HepG2 (cell line): ENCODE data around the gene ATP6V1F. TPM values are rescaled to one million over a fixed set of nuclear protein-coding genes. Genes with fewer than 3 reads are reported as not detected.

Source experiments
- ATAC-seq: fragments of 200-7000 bp; cut with Tn5 transposase; 3 replicates; pipeline ENCODE4 v1.9.1; 2020; ENCODE audit warnings: mild to moderate bottlenecking, moderate library complexity
- BruUV-seq: library from RNA; stranded (reverse); fragments of 400-500 nt; replicated peaks from 2 replicates; lab custom pipeline; 2021; lab: Mats Ljungman, UMichigan
- CTCF ChIA-PET: fragments of 300-600 bp; formaldehyde crosslinking; extraction: SDS; loops from one replicate; lab custom pipeline; 2021; ENCODE audit warnings: low total read pairs, inconsistent platforms, low intra/inter-chr PET ratio; lab: Yijun Ruan, JAX
- POLR2A ChIA-PET: fragments of 350-600 bp; sonication (Branson Sonifier 250); formaldehyde crosslinking; loops from one replicate; lab custom pipeline; 2020; ENCODE audit warnings: antibody characterized with exemption, inconsistent platforms; lab: Yijun Ruan, JAX
- DNase-seq: peaks from one replicate; pipeline ENCODE4 v3.0.0-alpha.2; 2015; ENCODE audit warnings: low spot score
- FAIRE-seq: peaks from 3 replicates; lab custom pipeline; 2011; peaks lifted over from hg19 to GRCh38; lab: Jason Lieb, UNC
- H2AFZ ChIP-seq: one replicate; pipeline ENCODE4 v1.6.1; 2011; ENCODE audit warnings: low read length, inconsistent platforms
- H3K27ac ChIP-seq: fragments of 300-600 bp; 3 replicates; pipeline ENCODE4 v1.8.0; 2011; ENCODE audit warnings: mixed run types, mild to moderate bottlenecking, mixed read lengths, low read length, inconsistent platforms; ENCODE audit not compliant: insufficient read depth; ENCODE audit errors: extremely low read length
- H3K27me3 ChIP-seq, 2 experiments: fragments of 200-600 bp in 1 of 2; 2 replicates in 1 of 2; 3 replicates in 1 of 2; pipeline versions ENCODE4 v1.6.0 to v1.8.0; 2011; ENCODE audit warnings: low read length in 2 of 2, mild to moderate bottlenecking in 2 of 2, moderate library complexity in 2 of 2, inconsistent platforms in 1 of 2; ENCODE audit not compliant: insufficient read depth in 2 of 2, control insufficient read depth in 1 of 2
- H3K36me3 ChIP-seq, 2 experiments: fragments of 200-600 bp in 1 of 2; replicated peaks in 1 of 2; 2 replicates in 1 of 2; 3 replicates in 1 of 2; pipeline versions ENCODE4 v1.5.1 to v1.8.0; 2011; ENCODE audit warnings: low read length in 2 of 2, inconsistent platforms in 1 of 2; ENCODE audit not compliant: insufficient read depth in 2 of 2, control insufficient read depth in 1 of 2
- H3K4me1 ChIP-seq: 2 replicates; pipeline ENCODE4 v1.5.1; 2012; ENCODE audit warnings: low read length, inconsistent platforms; ENCODE audit not compliant: insufficient read depth
- H3K4me2 ChIP-seq: 2 replicates; pipeline ENCODE4 v1.6.0; 2011; ENCODE audit warnings: low read depth, low read length, inconsistent platforms
- H3K4me3 ChIP-seq, 3 experiments: fragments of 200-600 bp in 1 of 3; sonication (generic), shearing (Covaris generic) in 1 of 3; replicated peaks in 1 of 3; 2 replicates each; pipeline ENCODE4 v1.5.1; 2011 to 2016; ENCODE audit warnings: low read length in 3 of 3, inconsistent platforms in 2 of 3, low read depth in 2 of 3, mild to moderate bottlenecking in 2 of 3, control low read depth in 1 of 3, mixed read lengths in 1 of 3; ENCODE audit not compliant: insufficient read depth in 1 of 3
- H3K79me2 ChIP-seq: one replicate; pipeline ENCODE4 v1.6.1; 2011; ENCODE audit warnings: low read length, inconsistent platforms; ENCODE audit not compliant: insufficient read depth
- H3K9ac ChIP-seq: 2 replicates; pipeline ENCODE4 v1.6.0; 2011; ENCODE audit warnings: mild to moderate bottlenecking, low read depth, low read length, inconsistent platforms; ENCODE audit not compliant: insufficient read depth
- H3K9me3 ChIP-seq: 2 replicates; pipeline ENCODE4 v1.5.1; 2012; ENCODE audit warnings: mild to moderate bottlenecking, low read length
- H4K20me1 ChIP-seq: 2 replicates; pipeline ENCODE4 v1.6.0; 2011; ENCODE audit warnings: inconsistent platforms, mild to moderate bottlenecking, low read length, moderate library complexity; ENCODE audit not compliant: insufficient read depth
- CCAR2 ChIP-seq: fragments of 200-400 bp; formaldehyde crosslinking; optimal IDR thresholded peaks from 2 replicates; pipeline ENCODE3; 2018; ENCODE audit warnings: low read depth, mild to moderate bottlenecking, low read length, moderate library complexity
- CENPX ChIP-seq: sonication (generic); formaldehyde crosslinking; IDR thresholded peaks from 2 replicates; pipeline ENCODE4 v1.9.0; 2021; ENCODE audit warnings: mild to moderate bottlenecking, missing genetic modification reagents, moderate library complexity
- CREB1 ChIP-seq, 2 experiments: fragments of 450-650 bp in 1 of 2; IDR thresholded peaks; 2 replicates each; pipeline ENCODE4 v1.6.1; 2016 to 2017; ENCODE audit warnings: control low read depth in 1 of 2, mild to moderate bottlenecking in 1 of 2, missing compliant biosample characterization in 1 of 2, missing genetic modification characterization in 1 of 2
- DR1 ChIP-seq: sonication (generic); formaldehyde crosslinking; IDR thresholded peaks from 2 replicates; pipeline ENCODE4 v1.8.0; 2021; ENCODE audit warnings: mild to moderate bottlenecking, missing genetic modification reagents, inconsistent platforms
- GATAD2A ChIP-seq: IDR thresholded peaks from 2 replicates; pipeline ENCODE4 v1.6.1; 2016
- HMG20B ChIP-seq: conservative IDR thresholded peaks from 2 replicates; pipeline ENCODE4 v1.6.1; 2016; ENCODE audit warnings: missing genetic modification reagents, missing compliant biosample characterization
- JARID2 ChIP-seq: sonication (generic); formaldehyde crosslinking; IDR thresholded peaks from 2 replicates; pipeline ENCODE4 v1.8.1; 2023; ENCODE audit warnings: missing genetic modification reagents, inconsistent platforms; ENCODE audit not compliant: insufficient replicate concordance
- JDP2 ChIP-seq: sonication (generic); formaldehyde crosslinking; IDR thresholded peaks from 2 replicates; pipeline ENCODE4 v1.8.1; 2022; ENCODE audit warnings: missing genetic modification reagents, borderline replicate concordance
- PAWR ChIP-seq: sonication (generic); formaldehyde crosslinking; IDR thresholded peaks from 2 replicates; pipeline ENCODE4 v1.4.0; 2020; ENCODE audit warnings: missing genetic modification reagents, mild to moderate bottlenecking, borderline replicate concordance
- POLR2G ChIP-seq: fragments of 200-400 bp; formaldehyde crosslinking; IDR thresholded peaks from 2 replicates; pipeline ENCODE4 v1.6.1; 2018; ENCODE audit warnings: mild to moderate bottlenecking, low read depth, low read length, moderate library complexity
- RBM39 ChIP-seq: fragments of 200-400 bp; formaldehyde crosslinking; IDR thresholded peaks from one replicate; pipeline ENCODE4 v1.6.1; 2018; ENCODE audit warnings: antibody characterized with exemption, mild to moderate bottlenecking, low read depth, low read length; ENCODE audit not compliant: poor library complexity, severe bottlenecking
- ZNF350 ChIP-seq: sonication (generic); formaldehyde crosslinking; IDR thresholded peaks from 2 replicates; pipeline ENCODE4 v1.4.0; 2020; ENCODE audit warnings: mild to moderate bottlenecking, low read depth, missing genetic modification reagents, borderline replicate concordance
- ZNF354B ChIP-seq: sonication (generic); formaldehyde crosslinking; IDR thresholded peaks from 2 replicates; pipeline ENCODE4 v1.8.0; 2022; ENCODE audit warnings: mild to moderate bottlenecking, missing genetic modification reagents
- ZNF44 ChIP-seq: sonication (generic); formaldehyde crosslinking; IDR thresholded peaks from 2 replicates; pipeline ENCODE4 v1.5.1; 2020; ENCODE audit warnings: mild to moderate bottlenecking, missing genetic modification reagents
- ZNF703 ChIP-seq: sonication (generic); formaldehyde crosslinking; IDR thresholded peaks from 2 replicates; pipeline ENCODE4 v1.5.1; 2020; ENCODE audit warnings: missing genetic modification reagents, mild to moderate bottlenecking, moderate library complexity, borderline replicate concordance
- WGBS: methylation state at CpG from one replicate; pipeline ENCODE4 v1.1.6; 2017; ENCODE audit warnings: low lambda C conversion rate; 5-methylcytosine and 5-hydroxymethylcytosine counted together
- in situ Hi-C: cut with HindIII; loops from 2 replicates; pipeline ENCODE4 v1.10.0; 2017; ENCODE audit warnings: low pct_unique_long_range_greater_than_20kb; ENCODE audit not compliant: extremely low pct_ligation_motif_present
- intact Hi-C: fragments of 100-400 bp; cut with micrococcal nuclease; formaldehyde crosslinking; loops from one replicate; pipeline ENCODE4 v1.10.0; 2022; ENCODE audit not compliant: unreplicated experiment
- polyA plus RNA-seq, 8 experiments: library from polyadenylated mRNA; depleted of rRNA in 3 of 8; stranded (reverse) in 7 of 8; unstranded in 1 of 8; fragments of >200 nt; fragmentation: Illumina TruSeq in 4 of 8; extraction: Trizol in 4 of 8; gene quantifications; 2 replicates each; pipeline versions ENCODE4 v1.2.1 to v1.2.3, GENCODE V29; 2011 to 2016; ENCODE audit warnings: low read depth in 4 of 8, missing spikeins in 1 of 8, mixed read lengths in 1 of 8; ENCODE audit not compliant: insufficient read depth in 1 of 8
- total RNA-seq, 5 experiments: library from RNA; depleted of rRNA; stranded (reverse); fragments of >200 nt; fragmentation: Illumina TruSeq; extraction: Trizol; gene quantifications; 2 replicates each; pipeline ENCODE4 v1.2.3, GENCODE V29; 2016; ENCODE audit warnings: low read depth in 1 of 5
- TF ChIP-seq, protein P1 (sequence below): sonication (generic); formaldehyde crosslinking; IDR thresholded peaks from 2 replicates; pipeline ENCODE4 v1.8.1; 2023; ENCODE audit warnings: missing genetic modification reagents, mild to moderate bottlenecking, borderline replicate concordance
- TF ChIP-seq, protein P2 (sequence below): sonication (generic); formaldehyde crosslinking; IDR thresholded peaks from 2 replicates; pipeline ENCODE4 v1.4.0; 2020; ENCODE audit warnings: mild to moderate bottlenecking, missing genetic modification reagents

The ATP6V1F gene
- total and polyA plus RNA-seq, 2 of the 13 experiments (the other 11 are each of a cell fraction or from before 2014, with no cell fraction given) = 87.2 to 132 TPM

DNA sequence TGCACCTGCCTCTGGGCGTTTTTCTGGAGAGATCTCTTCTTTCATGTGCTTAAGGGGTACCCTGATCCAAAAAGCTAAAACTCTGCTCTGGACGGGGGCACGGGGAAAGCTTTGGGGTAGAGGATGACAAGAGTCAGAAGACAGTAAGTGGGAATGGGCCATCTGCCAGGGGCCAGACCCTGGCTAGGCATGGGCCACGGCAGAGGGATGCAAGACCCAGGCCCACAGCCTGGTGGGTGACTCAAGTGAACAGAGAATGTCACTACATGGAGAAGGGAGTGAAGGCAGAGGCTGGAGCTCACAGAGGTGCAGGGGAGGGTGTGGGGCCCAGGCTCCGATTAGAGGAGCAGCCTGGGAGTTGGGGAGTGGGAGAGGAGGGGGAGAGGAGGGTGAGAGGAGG lies 17.2 kb upstream of the ATP6V1F start:
- H3K36me3 ChIP-seq = no peaks in the 10 kb centered on the region
- WGBS = 36% methylated on average over 5 of the region's 5 CpGs
- no peak overlapping the region for H3K27ac ChIP-seq
- H3K4me3 ChIP-seq = no peak overlapping the region
- no peak overlapping the region for H3K9ac ChIP-seq
- TF ChIP-seq CCAR2 = no peak
- no peak for TF ChIP-seq CENPX (CRISPR knock-in tag)
- TF ChIP-seq, protein P1, sequence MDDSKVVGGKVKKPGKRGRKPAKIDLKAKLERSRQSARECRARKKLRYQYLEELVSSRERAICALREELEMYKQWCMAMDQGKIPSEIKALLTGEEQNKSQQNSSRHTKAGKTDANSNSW (CRISPR knock-in tag) = no peak
- TF ChIP-seq PAWR = no peak
- TF ChIP-seq JDP2 = no peak
- no peak for TF ChIP-seq JARID2 (CRISPR knock-in tag)
- TF ChIP-seq GATAD2A = no peak
- no peak for TF ChIP-seq ZNF350 (CRISPR knock-in tag)
- no peak for TF ChIP-seq ZNF354B (CRISPR knock-in tag)
- ATAC-seq (no peak), DNase-seq (no peak), FAIRE-seq (no peak)
- no peak overlapping the region for H2AFZ ChIP-seq
- POLR2A ChIA-PET = no interaction called here
- peaks cover 5 to 20% of the 10 kb centered on the region in 2 experiments; a peak in 2 of 5 replicates for H3K27me3 ChIP-seq
- H4K20me1 ChIP-seq = no peaks in the 10 kb centered on the region
- CTCF ChIA-PET = no interaction called here
- H3K4me1 ChIP-seq = peaks cover 11% of the 10 kb centered on the region
- intact Hi-C loops (no loop called here), in situ Hi-C loops (no loop called here)
- no peak overlapping the region for H3K4me2 ChIP-seq
- BruUV-seq = no TSS peak
- H3K79me2 ChIP-seq = no peaks in the 10 kb centered on the region
- no peaks in the 10 kb centered on the region for H3K9me3 ChIP-seq

DNA sequence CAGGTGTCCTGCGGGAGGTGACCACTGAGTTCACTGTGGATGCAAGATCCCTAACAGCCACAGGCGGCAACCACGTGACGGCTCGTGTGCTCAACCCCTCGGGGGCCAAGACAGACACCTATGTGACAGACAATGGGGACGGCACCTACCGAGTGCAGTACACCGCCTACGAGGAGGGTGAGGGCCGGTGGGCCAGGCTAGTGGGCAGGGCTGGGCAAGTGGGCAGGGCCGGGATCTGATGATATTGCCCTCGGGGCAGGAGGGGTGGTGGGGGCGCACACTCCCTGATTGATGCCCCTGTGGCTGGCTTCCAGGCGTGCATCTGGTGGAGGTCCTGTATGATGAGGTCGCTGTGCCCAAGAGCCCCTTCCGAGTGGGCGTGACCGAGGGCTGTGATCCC lies 16.7 kb upstream of the ATP6V1F start:
- no peak overlapping the region for H3K9ac ChIP-seq
- no peak overlapping the region for H2AFZ ChIP-seq
- H4K20me1 ChIP-seq = no peaks in the 10 kb centered on the region
- no peak overlapping the region for H3K4me3 ChIP-seq
- H3K9me3 ChIP-seq = no peaks in the 10 kb centered on the region
- ATAC-seq (no peak), DNase-seq (no peak), FAIRE-seq (no peak)
- H3K4me2 ChIP-seq = no peak overlapping the region
- ChIA-PET POLR2A (no interaction called here), CTCF (no interaction called here)
- intact Hi-C loops = no loop called here
- H3K27ac ChIP-seq = no peak overlapping the region
- no peaks in the 10 kb centered on the region for H3K36me3 ChIP-seq
- in situ Hi-C loops = no loop called here
- peaks cover 7 to 20% of the 10 kb centered on the region in 2 experiments; a peak in 2 of 5 replicates for H3K27me3 ChIP-seq
- WGBS = 40% methylated on average over 1 of the region's 19 CpGs
- peaks cover 11% of the 10 kb centered on the region for H3K4me1 ChIP-seq
- H3K79me2 ChIP-seq = no peaks in the 10 kb centered on the region
- BruUV-seq = no TSS peak
- TF ChIP-seq POLR2G (no peak), RBM39 (no peak), HMG20B (CRISPR knock-in tag) (no peak), ZNF703 (CRISPR knock-in tag) (no peak), CREB1 (IDR thresholded peaks at IDR 0.05) (no peak), CREB1 (CRISPR knock-in tag; IDR thresholded peaks at IDR 0.05) (no peak), ZNF44 (CRISPR knock-in tag) (no peak), DR1 (no peak)
- TF ChIP-seq, protein P2, sequence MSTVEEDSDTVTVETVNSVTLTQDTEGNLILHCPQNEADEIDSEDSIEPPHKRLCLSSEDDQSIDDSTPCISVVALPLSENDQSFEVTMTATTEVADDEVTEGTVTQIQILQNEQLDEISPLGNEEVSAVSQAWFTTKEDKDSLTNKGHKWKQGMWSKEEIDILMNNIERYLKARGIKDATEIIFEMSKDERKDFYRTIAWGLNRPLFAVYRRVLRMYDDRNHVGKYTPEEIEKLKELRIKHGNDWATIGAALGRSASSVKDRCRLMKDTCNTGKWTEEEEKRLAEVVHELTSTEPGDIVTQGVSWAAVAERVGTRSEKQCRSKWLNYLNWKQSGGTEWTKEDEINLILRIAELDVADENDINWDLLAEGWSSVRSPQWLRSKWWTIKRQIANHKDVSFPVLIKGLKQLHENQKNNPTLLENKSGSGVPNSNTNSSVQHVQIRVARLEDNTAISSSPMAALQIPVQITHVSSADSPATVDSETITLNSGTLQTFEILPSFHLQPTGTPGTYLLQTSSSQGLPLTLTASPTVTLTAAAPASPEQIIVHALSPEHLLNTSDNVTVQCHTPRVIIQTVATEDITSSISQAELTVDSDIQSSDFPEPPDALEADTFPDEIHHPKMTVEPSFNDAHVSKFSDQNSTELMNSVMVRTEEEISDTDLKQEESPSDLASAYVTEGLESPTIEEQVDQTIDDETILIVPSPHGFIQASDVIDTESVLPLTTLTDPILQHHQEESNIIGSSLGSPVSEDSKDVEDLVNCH = no peak
